Neural progenitor cell (in vitro differentiated cells): ENCODE results near the gene TMCO1. TPM values are rescaled to one million over a fixed set of nuclear protein-coding genes. Genes with fewer than 3 reads are reported as not detected.

Source experiments
- DNase-seq: peaks from one replicate; pipeline ENCODE4 v3.0.0-alpha.2; 2016; ENCODE audit warnings: low spot score
- H2AFZ ChIP-seq: fragments of 200-600 bp; sonication (generic); replicated peaks from 2 replicates; pipeline ENCODE4 v1.6.1; 2016; ENCODE audit warnings: antibody characterized with exemption
- H3F3A ChIP-seq: fragments of 200-600 bp; sonication (generic); 2 replicates; pipeline ENCODE4 v1.6.1; 2016; ENCODE audit warnings: antibody characterized with exemption, low read depth
- H3K27ac ChIP-seq: fragments of 200-600 bp; sonication (generic); 2 replicates; pipeline ENCODE4 v1.5.1; 2016; ENCODE audit warnings: mild to moderate bottlenecking
- H3K27me3 ChIP-seq: fragments of 200-600 bp; sonication (generic); 2 replicates; pipeline ENCODE4 v1.6.1; 2016; ENCODE audit warnings: mild to moderate bottlenecking, moderate library complexity
- H3K36me3 ChIP-seq: fragments of 200-600 bp; sonication (generic); 2 replicates; pipeline ENCODE4 v1.5.1; 2016
- H3K4me1 ChIP-seq: fragments of 200-600 bp; sonication (generic); 2 replicates; pipeline ENCODE4 v1.6.1; 2016; ENCODE audit warnings: mixed run types
- H3K4me2 ChIP-seq: fragments of 200-600 bp; sonication (generic); 2 replicates; pipeline ENCODE4 v1.6.1; 2016
- H3K4me3 ChIP-seq: fragments of 200-600 bp; sonication (generic); 2 replicates; pipeline ENCODE4 v1.5.1; 2016
- H3K79me2 ChIP-seq: fragments of 200-600 bp; sonication (generic); 2 replicates; pipeline ENCODE4 v1.6.1; 2016; ENCODE audit warnings: low read depth
- H3K9ac ChIP-seq: fragments of 200-600 bp; sonication (generic); 2 replicates; pipeline ENCODE4 v1.6.1; 2016
- H3K9me3 ChIP-seq: fragments of 200-600 bp; sonication (generic); 2 replicates; pipeline ENCODE4 v1.5.1; 2016; ENCODE audit warnings: low read depth
- H4K20me1 ChIP-seq: fragments of 200-600 bp; sonication (generic); 2 replicates; pipeline ENCODE4 v1.6.1; 2016; ENCODE audit warnings: low read depth
- H3K27ac Mint-ChIP-seq: 3 replicates; pipeline ENCODE4 v1.8.0; 2021; ENCODE audit warnings: mixed read lengths
- H3K27me3 Mint-ChIP-seq: 2 replicates; pipeline ENCODE4 v1.8.0; 2022; ENCODE audit warnings: low read depth, mild to moderate bottlenecking, inconsistent platforms, moderate library complexity, mixed read lengths; ENCODE audit not compliant: insufficient read depth
- H3K36me3 Mint-ChIP-seq: 3 replicates; pipeline ENCODE4 v1.8.0; 2021; ENCODE audit warnings: mixed read lengths
- H3K4me1 Mint-ChIP-seq: 3 replicates; pipeline ENCODE4 v1.8.0; 2021; ENCODE audit warnings: mixed read lengths
- H3K4me3 Mint-ChIP-seq: 3 replicates; pipeline ENCODE4 v1.8.0; 2021; ENCODE audit warnings: mild to moderate bottlenecking, moderate library complexity, mixed read lengths
- H3K9me3 Mint-ChIP-seq: 3 replicates; pipeline ENCODE4 v1.8.0; 2020; ENCODE audit warnings: mixed read lengths
- EZH2 ChIP-seq: fragments of 200-600 bp; sonication (generic); IDR thresholded peaks from 2 replicates; pipeline ENCODE4 v1.6.1; 2017; ENCODE audit warnings: antibody characterized with exemption, mild to moderate bottlenecking, moderate library complexity
- EZH2phosphoT487 ChIP-seq: fragments of 200-600 bp; sonication (generic); IDR thresholded peaks from 2 replicates; pipeline ENCODE4 v1.6.1; 2017; ENCODE audit warnings: antibody characterized with exemption
- total RNA-seq: library from RNA; depleted of rRNA; stranded (reverse); fragments of >200 nt; gene quantifications from 2 replicates; pipeline ENCODE4 v1.2.3, GENCODE V29; 2015; ENCODE audit warnings: low replicate concordance
- TF ChIP-seq, protein P1 (sequence below): fragments of 200-600 bp; sonication (generic); IDR thresholded peaks from 2 replicates; pipeline ENCODE4 v1.5.1; 2017; ENCODE audit warnings: antibody characterized with exemption, mild to moderate bottlenecking

Gene TMCO1
- total RNA-seq, 1 donor from 2014 or later: 89.4 TPM

DNA sequence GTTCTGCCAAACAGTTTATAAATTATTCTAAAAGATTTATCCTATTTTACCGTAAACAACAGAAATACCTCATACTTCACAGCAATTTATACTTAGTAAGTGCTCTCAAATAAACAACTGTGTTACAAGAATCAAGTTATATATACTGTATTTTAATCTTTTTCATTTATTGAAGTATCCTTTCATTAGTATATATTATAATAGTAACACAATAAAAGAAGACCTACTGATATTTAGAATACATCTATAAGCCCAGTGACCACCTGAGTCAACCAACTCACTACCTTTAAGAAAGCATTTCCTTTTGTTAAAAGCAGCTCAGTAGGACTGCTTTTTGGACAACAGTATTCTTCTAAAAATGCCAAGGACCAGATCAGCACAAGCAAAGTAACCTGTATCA is 5.9 kb downstream of the TMCO1 start:
- TF ChIP-seq EZH2 (no peak), EZH2phosphoT487 (no peak)
- TF ChIP-seq, protein P1, sequence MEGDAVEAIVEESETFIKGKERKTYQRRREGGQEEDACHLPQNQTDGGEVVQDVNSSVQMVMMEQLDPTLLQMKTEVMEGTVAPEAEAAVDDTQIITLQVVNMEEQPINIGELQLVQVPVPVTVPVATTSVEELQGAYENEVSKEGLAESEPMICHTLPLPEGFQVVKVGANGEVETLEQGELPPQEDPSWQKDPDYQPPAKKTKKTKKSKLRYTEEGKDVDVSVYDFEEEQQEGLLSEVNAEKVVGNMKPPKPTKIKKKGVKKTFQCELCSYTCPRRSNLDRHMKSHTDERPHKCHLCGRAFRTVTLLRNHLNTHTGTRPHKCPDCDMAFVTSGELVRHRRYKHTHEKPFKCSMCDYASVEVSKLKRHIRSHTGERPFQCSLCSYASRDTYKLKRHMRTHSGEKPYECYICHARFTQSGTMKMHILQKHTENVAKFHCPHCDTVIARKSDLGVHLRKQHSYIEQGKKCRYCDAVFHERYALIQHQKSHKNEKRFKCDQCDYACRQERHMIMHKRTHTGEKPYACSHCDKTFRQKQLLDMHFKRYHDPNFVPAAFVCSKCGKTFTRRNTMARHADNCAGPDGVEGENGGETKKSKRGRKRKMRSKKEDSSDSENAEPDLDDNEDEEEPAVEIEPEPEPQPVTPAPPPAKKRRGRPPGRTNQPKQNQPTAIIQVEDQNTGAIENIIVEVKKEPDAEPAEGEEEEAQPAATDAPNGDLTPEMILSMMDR: no peak
- H3K27me3 ChIP-seq: no peaks in the 10 kb centered on the region
- H3K9ac ChIP-seq: no peak overlapping the region
- H3K9me3 ChIP-seq: no peaks in the 10 kb centered on the region
- Mint-ChIP-seq H3K36me3 (peaks cover 4% of the 10 kb centered on the region), H3K9me3 (no peaks in the 10 kb centered on the region), H3K4me3 (no peak overlapping the region), H3K27ac (no peak overlapping the region), H3K4me1 (peaks cover 3% of the 10 kb centered on the region), H3K27me3 (no peaks in the 10 kb centered on the region)
- H3K27ac ChIP-seq: no peak overlapping the region
- DNase-seq: no peak
- H3K79me2 ChIP-seq: peaks cover 3% of the 10 kb centered on the region
- H2AFZ ChIP-seq: no peak overlapping the region
- H3K4me2 ChIP-seq: no peak overlapping the region
- H3F3A ChIP-seq: no peaks in the 10 kb centered on the region
- H3K4me1 ChIP-seq: no peaks in the 10 kb centered on the region
- no peak overlapping the region for H3K4me3 ChIP-seq
- no peaks in the 10 kb centered on the region for H3K36me3 ChIP-seq
- peaks cover 3% of the 10 kb centered on the region for H4K20me1 ChIP-seq

DNA sequence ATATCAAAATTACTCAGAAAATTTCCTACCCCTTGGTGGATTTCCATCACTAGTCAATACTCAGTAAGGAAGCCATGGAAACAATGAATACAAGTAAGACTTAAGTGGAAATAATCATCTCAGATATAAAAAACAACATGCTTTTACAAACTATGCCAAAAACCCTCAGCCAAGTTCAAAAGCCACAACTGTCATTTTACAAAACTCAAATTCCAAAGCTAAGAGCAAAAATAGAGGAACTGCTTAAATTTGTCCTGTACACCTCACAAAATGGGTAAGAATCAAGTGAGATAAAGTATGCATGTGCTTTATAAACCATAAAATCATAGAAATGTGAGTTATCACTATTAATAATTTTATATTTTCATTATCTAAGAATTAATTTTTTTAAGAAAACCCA is 9.6 kb downstream of the TMCO1 start:
- TF ChIP-seq EZH2: no peak
- TF ChIP-seq, protein P1: no peak
- TF ChIP-seq EZH2phosphoT487: no peak
- Mint-ChIP-seq H3K36me3 (peaks cover 4% of the 10 kb centered on the region), H3K4me3 (no peak overlapping the region), H3K27me3 (no peaks in the 10 kb centered on the region), H3K27ac (no peak overlapping the region), H3K4me1 (no peaks in the 10 kb centered on the region), H3K9me3 (no peaks in the 10 kb centered on the region)
- Histone ChIP-seq H2AFZ (no peak overlapping the region), H3K27ac (no peak overlapping the region), H3F3A (no peaks in the 10 kb centered on the region), H3K4me2 (no peak overlapping the region), H4K20me1 (peaks cover 9% of the 10 kb centered on the region), H3K4me3 (no peak overlapping the region), H3K79me2 (no peaks in the 10 kb centered on the region), H3K9ac (no peak overlapping the region), H3K9me3 (no peaks in the 10 kb centered on the region), H3K4me1 (no peaks in the 10 kb centered on the region), H3K36me3 (no peaks in the 10 kb centered on the region), H3K27me3 (no peaks in the 10 kb centered on the region)
- no peak for DNase-seq

DNA sequence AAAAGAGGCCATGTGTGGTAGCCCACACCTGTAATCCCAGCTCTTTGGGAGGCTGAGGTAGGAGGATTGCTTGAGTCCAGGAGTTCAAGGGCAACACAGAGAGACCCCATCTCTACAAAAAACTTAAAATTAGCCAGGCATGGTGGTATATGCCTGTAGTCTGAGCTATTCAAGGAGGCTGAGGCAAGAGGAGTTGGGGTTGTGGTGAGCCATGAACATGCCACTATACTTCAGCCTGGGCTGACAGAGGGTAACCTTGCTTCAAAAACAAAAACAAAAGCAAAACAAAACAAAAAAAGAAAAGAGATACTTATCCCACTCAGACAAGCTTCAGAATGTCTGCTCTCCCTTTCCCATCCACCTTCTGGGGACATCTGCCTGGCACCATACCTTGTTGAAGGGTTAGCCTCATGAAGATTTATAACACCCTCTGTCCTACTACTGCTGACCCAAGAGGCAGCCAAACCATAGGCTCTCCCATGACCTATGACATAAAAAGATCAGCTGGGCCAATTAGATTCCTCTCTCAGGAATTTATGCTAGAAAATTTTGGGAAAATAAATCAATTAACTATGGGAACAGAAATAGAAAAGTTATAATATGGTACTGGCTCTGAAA is 13.2 kb downstream of the TMCO1 start:
- Mint-ChIP-seq H3K9me3 (no peaks in the 10 kb centered on the region), H3K36me3 (peaks cover 7% of the 10 kb centered on the region), H3K4me3 (no peak overlapping the region), H3K27ac (no peak overlapping the region), H3K27me3 (no peaks in the 10 kb centered on the region), H3K4me1 (no peaks in the 10 kb centered on the region)
- Histone ChIP-seq H3K27ac (no peak overlapping the region), H3K9me3 (no peaks in the 10 kb centered on the region), H3K4me3 (no peak overlapping the region), H3K4me1 (no peaks in the 10 kb centered on the region), H3K36me3 (no peaks in the 10 kb centered on the region), H3K27me3 (no peaks in the 10 kb centered on the region), H3K4me2 (no peak overlapping the region), H3F3A (no peaks in the 10 kb centered on the region), H4K20me1 (peaks cover 6% of the 10 kb centered on the region), H3K9ac (no peak overlapping the region), H3K79me2 (no peaks in the 10 kb centered on the region), H2AFZ (no peak overlapping the region)
- no peak for DNase-seq
- TF ChIP-seq EZH2: no peak

DNA sequence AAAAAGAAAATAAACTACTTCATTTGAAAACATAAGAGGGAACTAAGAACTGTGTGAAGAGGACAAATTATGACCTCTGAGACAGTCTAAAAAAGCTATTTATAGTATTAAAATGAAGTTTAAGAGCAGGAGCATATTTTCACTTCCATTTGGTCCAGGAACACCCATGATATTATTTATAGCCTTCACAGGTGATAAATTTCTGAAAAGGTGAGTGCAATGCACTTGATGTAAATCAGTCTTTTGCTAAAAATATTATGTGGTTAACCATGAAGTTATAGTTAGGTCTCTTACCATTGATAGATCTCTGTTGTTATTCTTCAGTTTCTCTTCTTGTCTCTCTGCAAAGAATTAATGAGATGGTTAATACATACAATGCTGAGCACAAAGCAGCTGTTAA is 14.7 kb downstream of the TMCO1 start:
- Histone ChIP-seq H3K27me3 (no peaks in the 10 kb centered on the region), H3K9ac (no peak overlapping the region), H3K36me3 (no peaks in the 10 kb centered on the region), H2AFZ (no peak overlapping the region), H3K79me2 (no peaks in the 10 kb centered on the region), H3K4me2 (no peak overlapping the region), H3K9me3 (no peaks in the 10 kb centered on the region), H3K4me1 (no peaks in the 10 kb centered on the region), H3F3A (no peaks in the 10 kb centered on the region), H3K27ac (no peak overlapping the region), H3K4me3 (no peak overlapping the region), H4K20me1 (peaks cover 6% of the 10 kb centered on the region)
- Mint-ChIP-seq H3K9me3 (no peaks in the 10 kb centered on the region), H3K27me3 (no peaks in the 10 kb centered on the region), H3K36me3 (peaks cover 7% of the 10 kb centered on the region), H3K4me1 (no peaks in the 10 kb centered on the region), H3K4me3 (no peak overlapping the region), H3K27ac (no peak overlapping the region)
- no peak for TF ChIP-seq EZH2
- TF ChIP-seq EZH2phosphoT487: no peak
- TF ChIP-seq, protein P1: no peak
- DNase-seq: no peak
